ENCODE results near the gene SPOUT1. TPM values are rescaled to one million over a fixed set of nuclear protein-coding genes. Genes with fewer than 3 reads are reported as not detected.

Gene SPOUT1
- total RNA-seq, 1 experiment from 2014 or later = 70.4 TPM

- no peak overlapping the region for H3K27ac ChIP-seq (ENCODE audit: low read depth, low read length)
- no peaks in the 10 kb centered on the region for H3K9me3 ChIP-seq (ENCODE audit: control insufficient read depth in 1 of 2, insufficient read depth in 1 of 2, low read depth in 1 of 2, low read length in 2 of 2)
- H3K79me2 ChIP-seq (ENCODE audit: insufficient read depth, low read length) = no peaks in the 10 kb centered on the region
- ChIA-PET POLR2A (no interaction called here), CTCF (no interaction called here), RAD21 (ENCODE audit: low non-redundant PET in 1 of 2, low total read pairs in 2 of 2, uncharacterized antibody in 2 of 2, unreplicated experiment in 2 of 2) (no interaction called here)
- no peak for TF ChIP-seq POLR2A (IDR thresholded peaks at IDR 0.05; ENCODE audit: borderline replicate concordance, extremely low read depth, insufficient read depth, insufficient read length)
- no peak for TF ChIP-seq CEBPB (IDR thresholded peaks at IDR 0.05; ENCODE audit: low read depth)
- no peak for TF ChIP-seq ELF1 (IDR thresholded peaks at IDR 0.05; ENCODE audit: borderline replicate concordance, low read depth)
- no peak for TF ChIP-seq JUND (IDR thresholded peaks at IDR 0.05)
- TF ChIP-seq REST (IDR thresholded peaks at IDR 0.05; ENCODE audit: low read depth) = no peak
- no peak for TF ChIP-seq FOSL1 (IDR thresholded peaks at IDR 0.05; ENCODE audit: low read depth)
- no peak for TF ChIP-seq ZFX (IDR thresholded peaks at IDR 0.05)
- no peak for TF ChIP-seq EZH2phosphoT487 (IDR thresholded peaks at IDR 0.05; ENCODE audit: borderline replicate concordance)
- TF ChIP-seq ZBTB33 (IDR thresholded peaks at IDR 0.05; ENCODE audit: extremely low read depth, insufficient replicate concordance, low read length) = no peak
- TF ChIP-seq TCF7L2 (IDR thresholded peaks at IDR 0.05; ENCODE audit: borderline replicate concordance, extremely low read depth, insufficient read depth, insufficient read length) = no peak
- TF ChIP-seq CBX3 (IDR thresholded peaks at IDR 0.05; ENCODE audit: low read depth) = no peak
- TF ChIP-seq EGR1 (IDR thresholded peaks at IDR 0.05; ENCODE audit: low read depth) = no peak
- TF ChIP-seq MAX (IDR thresholded peaks at IDR 0.05) = no peak
- no peak for TF ChIP-seq SP1 (IDR thresholded peaks at IDR 0.05; ENCODE audit: low read depth)
- DNase-seq (ENCODE audit: low read depth, low spot score) (no peak), ATAC-seq (no peak)
- no peak overlapping the region for H3K4me3 ChIP-seq (replicated peaks in 1 of 2; ENCODE audit: low read depth in 1 of 2, low read length in 2 of 2)
- no peak overlapping the region for H3K9ac ChIP-seq (ENCODE audit: low read length)
- no TSS peak for BruUV-seq (replicated peaks)
- no peaks in the 10 kb centered on the region for H3K27me3 ChIP-seq (ENCODE audit: insufficient read depth, low read length)
- no peaks in the 10 kb centered on the region for H4K20me1 ChIP-seq (ENCODE audit: insufficient read depth)
- no peak overlapping the region for H3K4me2 ChIP-seq (ENCODE audit: low read length)
- H3K4me1 ChIP-seq (ENCODE audit: control insufficient read depth in 1 of 2, insufficient read depth in 2 of 2, low read length in 2 of 2) = no peaks in the 10 kb centered on the region
- intact Hi-C loops (cut with micrococcal nuclease) = no loop called here
- H2AFZ ChIP-seq (ENCODE audit: low read depth, low read length, poor library complexity, severe bottlenecking) = no peak overlapping the region
- no peaks in the 10 kb centered on the region for H3K9me2 ChIP-seq (ENCODE audit: insufficient read depth)
- H3K36me3 ChIP-seq (ENCODE audit: control insufficient read depth in 1 of 2, insufficient read depth in 2 of 2, low read length in 2 of 2) = no peaks in the 10 kb centered on the region
These were observed 10.9 kb upstream of the SPOUT1 start for GRCh38 chr9:128840524-128840923.

All from HCT116 (cell line).